GM12874 (cell line): ENCODE data around the gene VTI1B.

ENCODE experiments used
- CTCF ChIP-seq: IDR thresholded peaks from 2 replicates; pipeline ENCODE4 v1.5.1; 2011; ENCODE audit warnings: low read depth, mild to moderate bottlenecking, control low read depth, low read length, moderate library complexity; ENCODE audit not compliant: insufficient read depth

VTI1B gene

DNA sequence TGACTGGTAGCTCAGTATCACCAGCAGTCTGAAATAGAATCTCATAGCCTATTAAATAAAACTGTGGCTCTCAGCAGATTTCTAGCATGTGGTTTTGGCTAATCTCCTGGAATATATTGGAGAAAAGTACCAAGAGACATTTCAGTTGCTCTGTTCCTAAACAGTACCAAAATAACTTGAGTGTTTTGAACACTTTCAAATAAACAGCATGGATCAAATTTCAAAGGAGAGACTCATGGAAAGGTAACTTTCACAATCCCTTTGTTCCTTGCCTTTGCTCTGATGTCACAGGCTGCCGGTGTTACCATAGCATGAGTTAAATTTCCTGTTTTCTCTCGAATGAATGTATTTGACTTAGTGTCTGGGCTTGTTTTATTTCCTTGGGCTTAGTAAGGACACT lies 51.3 kb downstream of the VTI1B start:
- TF ChIP-seq CTCF: no peak

- no peak for TF ChIP-seq CTCF
Observed at GRCh38 chr14:67622675-67623074, 51.8 kb downstream of the VTI1B start.

- no peak for TF ChIP-seq CTCF
Observed at GRCh38 chr14:67620217-67620785, 54.1 kb downstream of the VTI1B start.

- 0 out of 2 replicates have a peak, but pooled peaks have one; percentile 2 for TF ChIP-seq CTCF
Observed at GRCh38 chr14:67619446-67620216, 54.8 kb downstream of the VTI1B start, which contains the start of gene ARG2. ARG2 (plus strand) TSS chr14:67619920; CDS start chr14:67619978, 58 bp downstream.

DNA sequence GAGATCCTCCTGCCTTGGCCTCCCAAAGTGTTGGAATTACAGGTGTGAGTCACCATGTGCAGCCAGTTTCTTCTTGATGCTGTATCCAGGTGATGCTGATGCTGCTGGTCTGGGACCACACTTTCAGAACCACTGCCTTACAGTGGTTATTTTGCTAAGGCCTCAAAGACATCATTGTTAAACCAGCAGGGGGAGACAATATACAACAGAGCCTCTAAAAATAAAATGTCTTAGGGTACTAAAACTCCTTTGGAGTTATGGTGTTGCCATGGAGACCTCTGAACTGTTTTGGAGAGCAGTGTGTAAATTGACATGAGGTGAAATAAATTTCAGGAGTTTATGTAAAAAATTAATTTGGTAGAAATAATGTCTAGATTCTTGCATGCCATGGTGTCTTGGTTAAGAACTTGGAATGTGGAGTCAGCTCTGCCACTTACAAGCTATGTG lies 55.8 kb downstream of the VTI1B start:
- peak; percentile 57 for TF ChIP-seq CTCF

DNA sequence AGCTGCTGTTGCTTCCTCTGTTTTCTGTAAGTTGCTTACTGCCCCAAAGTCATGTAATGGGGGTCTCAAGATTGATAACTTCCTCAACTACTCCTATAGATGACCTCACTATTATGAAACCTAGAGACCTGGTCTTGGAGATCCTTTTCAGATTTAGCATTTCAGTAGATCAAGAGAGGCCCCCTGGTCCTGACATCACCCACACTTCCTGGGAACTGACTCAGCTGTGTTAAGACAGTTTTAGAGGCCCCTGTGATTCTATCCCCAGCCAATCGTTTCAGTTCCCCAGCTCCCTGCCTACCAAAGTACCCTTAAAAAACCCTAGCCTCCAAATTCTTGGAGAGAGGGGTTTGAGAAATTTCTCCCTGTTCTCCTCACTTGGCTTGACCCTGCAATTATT lies 63.9 kb downstream of the VTI1B start:
- no peak for TF ChIP-seq CTCF

DNA sequence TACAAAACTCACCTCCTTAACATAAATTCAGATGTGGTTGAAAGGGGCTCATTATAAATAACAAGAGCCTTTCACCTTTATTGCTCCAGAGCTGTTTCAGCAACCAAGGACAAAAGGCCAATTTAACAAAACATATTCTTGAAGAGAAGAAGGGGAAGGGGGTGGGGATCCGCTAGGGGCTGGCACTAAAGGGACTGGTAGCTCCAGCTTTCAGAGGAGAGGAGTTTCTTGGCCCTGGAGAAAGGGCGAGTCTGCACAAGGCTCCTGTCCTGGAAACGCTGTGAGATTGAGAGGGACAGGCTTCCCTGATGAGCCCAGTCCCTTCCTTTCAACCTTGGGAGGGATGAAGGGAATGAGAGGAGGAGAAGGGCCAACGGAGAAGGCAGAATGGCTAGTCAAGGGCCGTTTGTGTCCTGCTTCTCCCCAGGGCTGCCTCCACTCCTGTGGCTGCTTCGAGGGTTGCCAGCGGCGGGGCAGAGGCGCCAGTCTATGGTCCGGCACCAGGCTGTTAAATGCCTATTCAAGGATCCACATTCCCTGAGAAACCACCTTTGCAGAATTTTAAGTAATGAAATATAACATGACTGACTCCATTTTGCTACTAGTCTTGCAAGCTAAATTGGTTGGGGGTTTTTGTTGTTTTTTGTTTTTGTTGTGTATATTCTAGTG lies 64.7 kb downstream of the VTI1B start:
- TF ChIP-seq CTCF: no peak
